ENCODE results near the gene MOB3A.

Gene MOB3A

GRCh38 chr19:2115911-2116426 is 19.8 kb upstream of the MOB3A start:
- Histone ChIP-seq H3K9me3 (replicated peaks in 1 of 2; ENCODE audit: control insufficient read depth in 2 of 2, insufficient read depth in 1 of 2, low read depth in 1 of 2, low read length in 2 of 2) (no peaks in the 10 kb centered on the region), H4K91ac (ENCODE audit: low read depth, low read length, poor library complexity) (no peak overlapping the region), H3K9ac (ENCODE audit: low read depth, low read length, poor library complexity) (no peak overlapping the region), H2BK5ac (ENCODE audit: low read length) (peak overlapping the region; percentile 66), H4K8ac (ENCODE audit: low read depth, low read length) (no peak overlapping the region), H3K14ac (ENCODE audit: low read length) (peak overlapping the region; percentile 8), H2AK5ac (ENCODE audit: low read depth, low read length) (no peak overlapping the region), H2AFZ (ENCODE audit: low read length) (no peak overlapping the region), H3K27ac (replicated peaks; ENCODE audit: low read length) (no peak overlapping the region), H3K23ac (ENCODE audit: low read depth, low read length, poor library complexity) (peak overlapping the region; percentile 73), H3K27me3 (ENCODE audit: control insufficient read depth in 3 of 3, insufficient read depth in 3 of 3, low read depth in 1 of 3, low read length in 3 of 3) (no peaks in the 10 kb centered on the region), H2BK120ac (ENCODE audit: low read depth, low read length) (no peak overlapping the region), H3K4ac (ENCODE audit: low read length) (no peak overlapping the region), H3K4me1 (ENCODE audit: control insufficient read depth in 2 of 2, insufficient read depth in 1 of 2, low read depth in 1 of 2, low read length in 2 of 2) (no peaks in the 10 kb centered on the region), H3K4me3 (ENCODE audit: low read length in 2 of 2) (no peak overlapping the region), H3K36me3 (replicated peaks in 1 of 2; ENCODE audit: control insufficient read depth in 2 of 2, insufficient read depth in 2 of 2, low read length in 2 of 2) (peaks cover 81 to 97% of the 10 kb centered on the region in 2 donors), H3K18ac (ENCODE audit: low read length) (no peak overlapping the region), H2BK12ac (ENCODE audit: low read length) (no peak overlapping the region), H2BK15ac (ENCODE audit: low read length) (no peak overlapping the region), H3K79me1 (ENCODE audit: low read depth, low read length) (peaks cover 15% of the 10 kb centered on the region), H3K4me2 (ENCODE audit: insufficient read depth, low read length, poor library complexity, severe bottlenecking) (no peak overlapping the region)
- no CpG with 5 or more reads among the region's 24 CpGs for WGBS, 2 donors (ENCODE audit: extremely low coverage in 2 of 2, insufficient read length in 2 of 2, insufficient replicate concordance in 1 of 2)
- no peak for DNase-seq (ENCODE audit: low spot score)

GRCh38 chr19:2115324-2115723 is 19.2 kb upstream of the MOB3A start:
- Histone ChIP-seq H3K14ac (ENCODE audit: low read length) (peak overlapping the region; percentile 21), H3K9ac (ENCODE audit: low read depth, low read length, poor library complexity) (no peak overlapping the region), H3K27ac (replicated peaks; ENCODE audit: low read length) (no peak overlapping the region), H2AK5ac (ENCODE audit: low read depth, low read length) (no peak overlapping the region), H3K79me1 (ENCODE audit: low read depth, low read length) (peaks cover 13% of the 10 kb centered on the region), H2BK5ac (ENCODE audit: low read length) (no peak overlapping the region), H3K23ac (ENCODE audit: low read depth, low read length, poor library complexity) (no peak overlapping the region), H2BK15ac (ENCODE audit: low read length) (no peak overlapping the region), H3K4me1 (ENCODE audit: control insufficient read depth in 2 of 2, insufficient read depth in 1 of 2, low read depth in 1 of 2, low read length in 2 of 2) (no peaks in the 10 kb centered on the region), H4K91ac (ENCODE audit: low read depth, low read length, poor library complexity) (no peak overlapping the region), H2BK120ac (ENCODE audit: low read depth, low read length) (no peak overlapping the region), H3K4ac (ENCODE audit: low read length) (no peak overlapping the region), H3K36me3 (replicated peaks in 1 of 2; ENCODE audit: control insufficient read depth in 2 of 2, insufficient read depth in 2 of 2, low read length in 2 of 2) (peaks cover 81 to 97% of the 10 kb centered on the region in 2 donors), H3K27me3 (ENCODE audit: control insufficient read depth in 3 of 3, insufficient read depth in 3 of 3, low read depth in 1 of 3, low read length in 3 of 3) (no peaks in the 10 kb centered on the region), H2AFZ (ENCODE audit: low read length) (no peak overlapping the region), H3K4me3 (ENCODE audit: low read length in 2 of 2) (no peak overlapping the region), H2BK12ac (ENCODE audit: low read length) (no peak overlapping the region), H3K18ac (ENCODE audit: low read length) (no peak overlapping the region), H3K4me2 (ENCODE audit: insufficient read depth, low read length, poor library complexity, severe bottlenecking) (no peak overlapping the region), H4K8ac (ENCODE audit: low read depth, low read length) (no peak overlapping the region), H3K9me3 (replicated peaks in 1 of 2; ENCODE audit: control insufficient read depth in 2 of 2, insufficient read depth in 1 of 2, low read depth in 1 of 2, low read length in 2 of 2) (no peaks in the 10 kb centered on the region)
- DNase-seq (ENCODE audit: low spot score) = no peak
- WGBS, 2 donors (ENCODE audit: extremely low coverage in 2 of 2, insufficient read length in 2 of 2, insufficient replicate concordance in 1 of 2) = no CpG with 5 or more reads among the region's 25 CpGs

- Histone ChIP-seq H3K4me2 (ENCODE audit: insufficient read depth, low read length, poor library complexity, severe bottlenecking) (no peak overlapping the region), H2AK5ac (ENCODE audit: low read depth, low read length) (no peak overlapping the region), H2BK120ac (ENCODE audit: low read depth, low read length) (no peak overlapping the region), H2BK12ac (ENCODE audit: low read length) (peak overlapping the region; percentile 46), H3K4me1 (ENCODE audit: control insufficient read depth in 2 of 2, insufficient read depth in 1 of 2, low read depth in 1 of 2, low read length in 2 of 2) (no peaks in the 10 kb centered on the region), H4K91ac (ENCODE audit: low read depth, low read length, poor library complexity) (no peak overlapping the region), H3K18ac (ENCODE audit: low read length) (no peak overlapping the region), H3K14ac (ENCODE audit: low read length) (no peak overlapping the region), H3K27ac (replicated peaks; ENCODE audit: low read length) (no peak overlapping the region), H3K4ac (ENCODE audit: low read length) (no peak overlapping the region), H3K23ac (ENCODE audit: low read depth, low read length, poor library complexity) (peak overlapping the region; percentile 43), H3K27me3 (ENCODE audit: control insufficient read depth in 3 of 3, insufficient read depth in 3 of 3, low read depth in 1 of 3, low read length in 3 of 3) (no peaks in the 10 kb centered on the region), H2BK15ac (ENCODE audit: low read length) (no peak overlapping the region), H3K9me3 (replicated peaks in 1 of 2; ENCODE audit: control insufficient read depth in 2 of 2, insufficient read depth in 1 of 2, low read depth in 1 of 2, low read length in 2 of 2) (no peaks in the 10 kb centered on the region), H3K79me1 (ENCODE audit: low read depth, low read length) (peaks cover 13% of the 10 kb centered on the region), H3K4me3 (ENCODE audit: low read length in 2 of 2) (no peak overlapping the region), H2AFZ (ENCODE audit: low read length) (no peak overlapping the region), H3K36me3 (replicated peaks in 1 of 2; ENCODE audit: control insufficient read depth in 2 of 2, insufficient read depth in 2 of 2, low read length in 2 of 2) (peaks cover 85 to 97% of the 10 kb centered on the region in 2 donors), H4K8ac (ENCODE audit: low read depth, low read length) (no peak overlapping the region), H2BK5ac (ENCODE audit: low read length) (peak overlapping the region; percentile 39), H3K9ac (ENCODE audit: low read depth, low read length, poor library complexity) (peak overlapping the region; percentile 44)
- no peak for DNase-seq (ENCODE audit: low spot score)
- WGBS, 2 donors (ENCODE audit: extremely low coverage in 2 of 2, insufficient read length in 2 of 2, insufficient replicate concordance in 1 of 2) = no CpG with 5 or more reads among the region's 21 CpGs
These were observed 18.7 kb upstream of the MOB3A start for GRCh38 chr19:2114821-2115220.

- H3K4me1 ChIP-seq (ENCODE audit: control insufficient read depth in 2 of 2, insufficient read depth in 1 of 2, low read depth in 1 of 2, low read length in 2 of 2) = no peaks in the 10 kb centered on the region
- no peak overlapping the region for H3K4me3 ChIP-seq (ENCODE audit: low read length in 2 of 2)
- no peak overlapping the region for H3K18ac ChIP-seq (ENCODE audit: low read length)
- no peaks in the 10 kb centered on the region for H3K9me3 ChIP-seq (replicated peaks in 1 of 2; ENCODE audit: control insufficient read depth in 2 of 2, insufficient read depth in 1 of 2, low read depth in 1 of 2, low read length in 2 of 2)
- no peaks in the 10 kb centered on the region for H3K27me3 ChIP-seq (ENCODE audit: control insufficient read depth in 3 of 3, insufficient read depth in 3 of 3, low read depth in 1 of 3, low read length in 3 of 3)
- no peak overlapping the region for H4K91ac ChIP-seq (ENCODE audit: low read depth, low read length, poor library complexity)
- H3K27ac ChIP-seq (replicated peaks; ENCODE audit: low read length) = no peak overlapping the region
- no peak overlapping the region for H2BK120ac ChIP-seq (ENCODE audit: low read depth, low read length)
- H3K4me2 ChIP-seq (ENCODE audit: insufficient read depth, low read length, poor library complexity, severe bottlenecking) = no peak overlapping the region
- no peak for DNase-seq (ENCODE audit: low spot score)
- no peak overlapping the region for H3K23ac ChIP-seq (ENCODE audit: low read depth, low read length, poor library complexity)
- no peak overlapping the region for H4K8ac ChIP-seq (ENCODE audit: low read depth, low read length)
- peaks cover 88 to 99% of the 10 kb centered on the region in 2 donors for H3K36me3 ChIP-seq (replicated peaks in 1 of 2; ENCODE audit: control insufficient read depth in 2 of 2, insufficient read depth in 2 of 2, low read length in 2 of 2)
- H3K4ac ChIP-seq (ENCODE audit: low read length) = no peak overlapping the region
- H2BK15ac ChIP-seq (ENCODE audit: low read length) = no peak overlapping the region
- no peak overlapping the region for H2AK5ac ChIP-seq (ENCODE audit: low read depth, low read length)
- peaks cover 13% of the 10 kb centered on the region for H3K79me1 ChIP-seq (ENCODE audit: low read depth, low read length)
- H3K9ac ChIP-seq (ENCODE audit: low read depth, low read length, poor library complexity) = no peak overlapping the region
- no peak overlapping the region for H2BK12ac ChIP-seq (ENCODE audit: low read length)
- H2BK5ac ChIP-seq (ENCODE audit: low read length) = no peak overlapping the region
- H2AFZ ChIP-seq (ENCODE audit: low read length) = no peak overlapping the region
- H3K14ac ChIP-seq (ENCODE audit: low read length) = no peak overlapping the region
- WGBS, 2 donors (ENCODE audit: extremely low coverage in 2 of 2, insufficient read length in 2 of 2, insufficient replicate concordance in 1 of 2) = no CpG with 5 or more reads among the region's 9 CpGs
These were observed 18.1 kb upstream of the MOB3A start for GRCh38 chr19:2114218-2114617.

Measured in neuronal stem cell (in vitro differentiated cells).